ENCODE measurements around the gene SLC24A3.

SLC24A3 gene

DNA sequence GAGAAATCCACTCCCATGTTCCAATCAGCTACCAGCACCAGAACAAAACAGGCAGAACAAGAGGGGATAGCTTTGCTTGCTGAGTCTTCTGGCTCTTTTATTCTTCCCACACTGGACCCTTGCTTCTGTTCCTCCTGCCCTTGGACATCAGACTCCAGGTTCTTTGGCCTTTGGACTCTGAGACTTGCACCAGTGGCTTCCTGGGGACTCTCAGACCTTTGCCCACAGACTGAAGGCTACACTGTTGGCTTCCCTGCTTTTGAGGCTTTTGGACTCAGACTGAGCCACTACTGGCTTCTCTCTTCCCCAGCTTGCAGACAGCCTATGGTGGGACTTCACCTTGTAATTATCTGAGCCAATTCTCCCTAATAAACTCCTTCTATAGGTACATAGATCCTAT lies 403.2 kb downstream of the SLC24A3 start:
- Histone ChIP-seq H3K9me3 (ENCODE audit: control insufficient read depth, insufficient read depth, low read depth, low read length) (no peaks in the 10 kb centered on the region), H3K36me3 (ENCODE audit: control insufficient read depth in 2 of 2, insufficient read depth in 1 of 2, low read length in 2 of 2) (no peaks in the 10 kb centered on the region), H3K27ac (ENCODE audit: extremely low read depth, low read depth, low read length) (no peak overlapping the region), H3K4me3 (ENCODE audit: low read depth, low read length) (no peak overlapping the region), H3K4me1 (ENCODE audit: control insufficient read depth, insufficient read depth, low read length) (no peaks in the 10 kb centered on the region)
- TF ChIP-seq ZBTB21 (tag by site-specific recombination; IDR thresholded peaks at IDR 0.05) = no peak
- no peak for TF ChIP-seq ZNF19 (tag by site-specific recombination; IDR thresholded peaks at IDR 0.05; ENCODE audit: low read depth)
- no peak for TF ChIP-seq ATF2 (tag by site-specific recombination; IDR thresholded peaks at IDR 0.05; ENCODE audit: low read depth)
- no peak for TF ChIP-seq ZNF394 (tag by site-specific recombination; IDR thresholded peaks at IDR 0.05; ENCODE audit: borderline replicate concordance)
- TF ChIP-seq ZNF530 (tag by site-specific recombination; IDR thresholded peaks at IDR 0.05; ENCODE audit: low read depth) = no peak
- POLR2A ChIA-PET = no interaction called here
- CTCF ChIA-PET = interaction anchor here (0.6 kb wide), 1 partner anchor 10 kb away, joined by 3 read pairs; no protein-coding TSS in a partner anchor

- Histone ChIP-seq H3K36me3 (ENCODE audit: control insufficient read depth in 2 of 2, insufficient read depth in 1 of 2, low read length in 2 of 2) (no peaks in the 10 kb centered on the region), H3K9me3 (ENCODE audit: control insufficient read depth, insufficient read depth, low read depth, low read length) (no peaks in the 10 kb centered on the region), H3K27ac (ENCODE audit: extremely low read depth, low read depth, low read length) (no peak overlapping the region), H3K4me1 (ENCODE audit: control insufficient read depth, insufficient read depth, low read length) (no peaks in the 10 kb centered on the region), H3K4me3 (ENCODE audit: low read depth, low read length) (no peak overlapping the region)
- ChIA-PET POLR2A (no interaction called here), CTCF (no interaction called here)
- TF ChIP-seq ZNF335 (tag by site-specific recombination; conservative IDR thresholded peaks at IDR 0.05) = no peak
- no peak for TF ChIP-seq GLI4 (tag by site-specific recombination; IDR thresholded peaks at IDR 0.05)
- no peak for TF ChIP-seq ZNF184 (tag by site-specific recombination; IDR thresholded peaks at IDR 0.05)
- no peak for TF ChIP-seq ZNF837 (tag by site-specific recombination; IDR thresholded peaks at IDR 0.05)
- TF ChIP-seq, protein P1, sequence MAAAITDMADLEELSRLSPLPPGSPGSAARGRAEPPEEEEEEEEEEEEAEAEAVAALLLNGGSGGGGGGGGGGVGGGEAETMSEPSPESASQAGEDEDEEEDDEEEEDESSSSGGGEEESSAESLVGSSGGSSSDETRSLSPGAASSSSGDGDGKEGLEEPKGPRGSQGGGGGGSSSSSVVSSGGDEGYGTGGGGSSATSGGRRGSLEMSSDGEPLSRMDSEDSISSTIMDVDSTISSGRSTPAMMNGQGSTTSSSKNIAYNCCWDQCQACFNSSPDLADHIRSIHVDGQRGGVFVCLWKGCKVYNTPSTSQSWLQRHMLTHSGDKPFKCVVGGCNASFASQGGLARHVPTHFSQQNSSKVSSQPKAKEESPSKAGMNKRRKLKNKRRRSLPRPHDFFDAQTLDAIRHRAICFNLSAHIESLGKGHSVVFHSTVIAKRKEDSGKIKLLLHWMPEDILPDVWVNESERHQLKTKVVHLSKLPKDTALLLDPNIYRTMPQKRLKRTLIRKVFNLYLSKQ (tag by site-specific recombination; IDR thresholded peaks at IDR 0.05; ENCODE audit: borderline replicate concordance) = no peak
- no peak for TF ChIP-seq ZNF843 (tag by site-specific recombination; IDR thresholded peaks at IDR 0.05)
- TF ChIP-seq, protein P2, sequence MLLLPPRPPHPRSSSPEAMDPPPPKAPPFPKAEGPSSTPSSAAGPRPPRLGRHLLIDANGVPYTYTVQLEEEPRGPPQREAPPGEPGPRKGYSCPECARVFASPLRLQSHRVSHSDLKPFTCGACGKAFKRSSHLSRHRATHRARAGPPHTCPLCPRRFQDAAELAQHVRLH (tag by site-specific recombination; IDR thresholded peaks at IDR 0.05) = no peak
- TF ChIP-seq ZFP41 (tag by site-specific recombination; IDR thresholded peaks at IDR 0.05; ENCODE audit: borderline replicate concordance) = no peak
- no peak for TF ChIP-seq ZNF132 (tag by site-specific recombination; IDR thresholded peaks at IDR 0.05; ENCODE audit: borderline replicate concordance)
- TF ChIP-seq ZNF133 (tag by site-specific recombination; IDR thresholded peaks at IDR 0.05) = no peak
Observed at GRCh38 chr20:19616081-19616480, 403.6 kb downstream of the SLC24A3 start.

GRCh38 chr20:19616620-19617019 lies 404.2 kb downstream of the SLC24A3 start:
- Histone ChIP-seq H3K36me3 (ENCODE audit: control insufficient read depth in 2 of 2, insufficient read depth in 1 of 2, low read length in 2 of 2) (no peaks in the 10 kb centered on the region), H3K9me3 (ENCODE audit: control insufficient read depth, insufficient read depth, low read depth, low read length) (no peaks in the 10 kb centered on the region), H3K27ac (ENCODE audit: extremely low read depth, low read depth, low read length) (no peak overlapping the region), H3K4me1 (ENCODE audit: control insufficient read depth, insufficient read depth, low read length) (no peaks in the 10 kb centered on the region), H3K4me3 (ENCODE audit: low read depth, low read length) (no peak overlapping the region)
- ChIA-PET POLR2A (no interaction called here), CTCF (interaction anchor here (0.9 to 1.0 kb wide), 3 partner anchors 11 to 45 kb away, joined by 3 to 4 read pairs (median 3); no protein-coding TSS in a partner anchor)
- TF ChIP-seq ZNF324 (tag by site-specific recombination; IDR thresholded peaks at IDR 0.05) (no peak), BCL6B (tag by site-specific recombination; IDR thresholded peaks at IDR 0.05) (no peak), GFI1B (tag by site-specific recombination; IDR thresholded peaks at IDR 0.05) (no peak), ZNF416 (tag by site-specific recombination; IDR thresholded peaks at IDR 0.05) (no peak), HOXD13 (CRISPR knock-in tag; IDR thresholded peaks at IDR 0.05; ENCODE audit: borderline replicate concordance) (no peak), ZSCAN23 (tag by site-specific recombination; IDR thresholded peaks at IDR 0.05) (no peak), ZNF398 (tag by site-specific recombination; IDR thresholded peaks at IDR 0.05) (no peak)
- TF ChIP-seq, protein P3, sequence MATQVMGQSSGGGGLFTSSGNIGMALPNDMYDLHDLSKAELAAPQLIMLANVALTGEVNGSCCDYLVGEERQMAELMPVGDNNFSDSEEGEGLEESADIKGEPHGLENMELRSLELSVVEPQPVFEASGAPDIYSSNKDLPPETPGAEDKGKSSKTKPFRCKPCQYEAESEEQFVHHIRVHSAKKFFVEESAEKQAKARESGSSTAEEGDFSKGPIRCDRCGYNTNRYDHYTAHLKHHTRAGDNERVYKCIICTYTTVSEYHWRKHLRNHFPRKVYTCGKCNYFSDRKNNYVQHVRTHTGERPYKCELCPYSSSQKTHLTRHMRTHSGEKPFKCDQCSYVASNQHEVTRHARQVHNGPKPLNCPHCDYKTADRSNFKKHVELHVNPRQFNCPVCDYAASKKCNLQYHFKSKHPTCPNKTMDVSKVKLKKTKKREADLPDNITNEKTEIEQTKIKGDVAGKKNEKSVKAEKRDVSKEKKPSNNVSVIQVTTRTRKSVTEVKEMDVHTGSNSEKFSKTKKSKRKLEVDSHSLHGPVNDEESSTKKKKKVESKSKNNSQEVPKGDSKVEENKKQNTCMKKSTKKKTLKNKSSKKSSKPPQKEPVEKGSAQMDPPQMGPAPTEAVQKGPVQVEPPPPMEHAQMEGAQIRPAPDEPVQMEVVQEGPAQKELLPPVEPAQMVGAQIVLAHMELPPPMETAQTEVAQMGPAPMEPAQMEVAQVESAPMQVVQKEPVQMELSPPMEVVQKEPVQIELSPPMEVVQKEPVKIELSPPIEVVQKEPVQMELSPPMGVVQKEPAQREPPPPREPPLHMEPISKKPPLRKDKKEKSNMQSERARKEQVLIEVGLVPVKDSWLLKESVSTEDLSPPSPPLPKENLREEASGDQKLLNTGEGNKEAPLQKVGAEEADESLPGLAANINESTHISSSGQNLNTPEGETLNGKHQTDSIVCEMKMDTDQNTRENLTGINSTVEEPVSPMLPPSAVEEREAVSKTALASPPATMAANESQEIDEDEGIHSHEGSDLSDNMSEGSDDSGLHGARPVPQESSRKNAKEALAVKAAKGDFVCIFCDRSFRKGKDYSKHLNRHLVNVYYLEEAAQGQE (tag by site-specific recombination; IDR thresholded peaks at IDR 0.05) = no peak
